Pancreas (tissue), 8 donors: Measurements from ENCODE around the gene BICD2. TPM values are rescaled to one million over a fixed set of nuclear protein-coding genes. Genes with fewer than 3 reads are reported as not detected.

Source experiments
- polyA plus RNA-seq, 2 donors: library from polyadenylated mRNA; stranded (reverse); fragments of 200-250 nt; gene quantifications; one replicate each; pipeline ENCODE4 v1.2.3, GENCODE V29; 2013
- total RNA-seq, 6 donors: library from RNA; stranded (reverse); fragmentation: NEBNext Ultra II Directional in 4 of 6; extraction: Animal tissue kit (Norgen Biotek cat#: 25700) in 4 of 6; gene quantifications; one replicate each; pipeline versions ENCODE4 v1.2.1 to v1.2.4, GENCODE V29; 2021 to 2023
- donor health status: healthy with polysubstance abuse.
- donor health status: DM: no; HTN: no; CAD: no; lungs with moderate emphysema.
- donor health status: DM: no; HTN: no; CAD: no.
- donor health status: Bipolar disorder and iron deficiency.
- donor health status: DM: yes; HTN: yes; CAD: no.
- donor health status: DM: no; HTN: no; CAD: no.
- donor health status: DM: no; HTN: no; CAD: no.
- donor health status: DM: yes; HTN: yes; CAD: no.

Gene BICD2
- total and polyA plus RNA-seq, 8 donors: 4.9 to 13.2 (median 6.2) TPM

Other genes with a start within 250 kb of the BICD2 start
- gene ECM2, start 228.8 kb downstream of the BICD2 start, total RNA-seq: 1 to 10 TPM in 4 of 6 donors, under 1 TPM in 2; 0.56 to 3.2 (median 1.8) TPM
- gene ECM2, start 228.8 kb downstream of the BICD2 start, polyA plus RNA-seq: 1 to 10 TPM in 1 of 2 donors, under 1 TPM in 1; 0.76 to 2.0 TPM
- gene IPPK, start 94.7 kb downstream of the BICD2 start, total RNA-seq: 1 to 10 TPM; 1.9 to 3.9 (median 2.6) TPM
- 1 to 10 TPM; 3.7 to 6.5 TPM for gene IPPK, start 94.7 kb downstream of the BICD2 start, polyA plus RNA-seq
- gene ZNF484, start 113.2 kb upstream of the BICD2 start, total RNA-seq: 1 to 10 TPM; 2.2 to 5.9 (median 2.8) TPM
- gene ZNF484, start 113.2 kb upstream of the BICD2 start, polyA plus RNA-seq: 1 to 10 TPM in 1 of 2 donors, under 1 TPM in 1; 0.84 to 2.0 TPM
- gene FGD3, start 182.7 kb upstream of the BICD2 start, total RNA-seq: 10 to 100 TPM in 1 of 6 donors, 1 to 10 TPM in 5; 5.0 to 10.4 (median 6.3) TPM
- gene FGD3, start 182.7 kb upstream of the BICD2 start, polyA plus RNA-seq: 10 to 100 TPM; 12.1 to 27.7 TPM